ENCODE measurements around the gene NR6A1. TPM values are rescaled to one million over a fixed set of nuclear protein-coding genes. Genes with fewer than 3 reads are reported as not detected.
"Not testable (repeated sequence)": the region's sequence is repeated elsewhere in the genome, so short reads cannot be mapped to it uniquely, and the experiment has no call there.

Gene NR6A1
- total RNA-seq, 1 donor from 2014 or later, result 0.92 TPM

- TF ChIP-seq CTCF (IDR thresholded peaks at IDR 0.05; ENCODE audit: insufficient read depth, low read length, poor library complexity, severe bottlenecking), result no peak
- no peak for DNase-seq (ENCODE audit: low read depth)
- Histone ChIP-seq H3K36me3 (ENCODE audit: control insufficient read depth, insufficient read depth, low read length) (no peaks in the 10 kb centered on the region), H3K4me3 (ENCODE audit: low read depth, low read length) (no peak overlapping the region), H3K27me3 (ENCODE audit: control insufficient read depth, insufficient read depth, low read length) (no peaks in the 10 kb centered on the region)
Observed at GRCh38 chr9:124621371-124622328, 149.5 kb downstream of the NR6A1 start.

GRCh38 chr9:124618476-124618875 is 152.6 kb downstream of the NR6A1 start:
- DNase-seq (ENCODE audit: low read depth), result no peak
- H3K4me3 ChIP-seq (ENCODE audit: low read depth, low read length), result no peak overlapping the region
- no peak for TF ChIP-seq CTCF (IDR thresholded peaks at IDR 0.05; ENCODE audit: insufficient read depth, low read length, poor library complexity, severe bottlenecking)
- H3K27me3 ChIP-seq (ENCODE audit: control insufficient read depth, insufficient read depth, low read length), result no peaks in the 10 kb centered on the region
- H3K36me3 ChIP-seq (ENCODE audit: control insufficient read depth, insufficient read depth, low read length), result no peaks in the 10 kb centered on the region

- Histone ChIP-seq H3K27me3 (ENCODE audit: control insufficient read depth, insufficient read depth, low read length) (no peaks in the 10 kb centered on the region), H3K36me3 (ENCODE audit: control insufficient read depth, insufficient read depth, low read length) (no peaks in the 10 kb centered on the region), H3K4me3 (ENCODE audit: low read depth, low read length) (no peak overlapping the region)
- peak; percentile 89 for TF ChIP-seq CTCF (IDR thresholded peaks at IDR 0.05; ENCODE audit: insufficient read depth, low read length, poor library complexity, severe bottlenecking)
- no peak for DNase-seq (ENCODE audit: low read depth)
Observed at GRCh38 chr9:124617477-124618141, 153.5 kb downstream of the NR6A1 start.

GRCh38 chr9:124616961-124617360 is 154.2 kb downstream of the NR6A1 start:
- Histone ChIP-seq H3K36me3 (ENCODE audit: control insufficient read depth, insufficient read depth, low read length) (no peaks in the 10 kb centered on the region), H3K4me3 (ENCODE audit: low read depth, low read length) (no peak overlapping the region), H3K27me3 (ENCODE audit: control insufficient read depth, insufficient read depth, low read length) (no peaks in the 10 kb centered on the region)
- TF ChIP-seq CTCF (IDR thresholded peaks at IDR 0.05; ENCODE audit: insufficient read depth, low read length, poor library complexity, severe bottlenecking), result no peak
- DNase-seq (ENCODE audit: low read depth), result no peak

GRCh38 chr9:124615840-124616239 is 155.3 kb downstream of the NR6A1 start:
- not testable (repeated sequence) for H3K4me3 ChIP-seq (ENCODE audit: low read depth, low read length); H3K36me3 ChIP-seq (ENCODE audit: control insufficient read depth, insufficient read depth, low read length); DNase-seq (ENCODE audit: low read depth); H3K27me3 ChIP-seq (ENCODE audit: control insufficient read depth, insufficient read depth, low read length)

- no peak for TF ChIP-seq CTCF (IDR thresholded peaks at IDR 0.05; ENCODE audit: insufficient read depth, low read length, poor library complexity, severe bottlenecking)
Observed at GRCh38 chr9:124615100-124615742, 155.9 kb downstream of the NR6A1 start.

More at GRCh38 chr9:124615100-124615742, 155.9 kb downstream of the NR6A1 start:
- no peak for DNase-seq (ENCODE audit: low read depth)
- Histone ChIP-seq H3K27me3 (ENCODE audit: control insufficient read depth, insufficient read depth, low read length) (no peaks in the 10 kb centered on the region), H3K4me3 (ENCODE audit: low read depth, low read length) (no peak overlapping the region), H3K36me3 (ENCODE audit: control insufficient read depth, insufficient read depth, low read length) (no peaks in the 10 kb centered on the region)
